ENCODE results near the gene TOM1L2.
"Not testable (repeated sequence)": the region's sequence is repeated elsewhere in the genome, so short reads cannot be mapped to it uniquely, and the experiment has no call there.

TOM1L2 gene

DNA sequence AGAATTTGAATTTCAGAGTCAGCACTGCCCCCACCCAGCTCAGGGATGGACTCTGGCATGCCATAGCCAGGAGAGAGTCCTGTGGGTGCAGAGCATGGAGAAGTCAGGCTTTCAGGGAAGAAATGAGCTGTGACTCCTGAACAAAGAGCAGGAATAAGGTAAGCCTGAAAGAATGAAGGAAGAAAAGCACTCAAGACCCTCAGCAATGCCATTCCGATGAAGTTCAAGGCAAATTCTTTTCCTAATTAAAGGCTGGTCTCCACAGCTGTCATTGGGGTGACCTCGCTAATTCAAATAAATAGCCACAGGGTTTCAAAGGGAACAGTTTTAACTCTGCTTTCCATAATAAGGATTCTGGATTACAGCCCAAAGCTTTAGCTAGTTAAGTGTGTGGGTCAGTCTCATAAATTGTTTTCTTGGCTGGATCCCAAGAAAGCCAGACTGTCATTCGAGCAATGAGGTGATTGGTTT is 31.7 kb downstream of the TOM1L2 start:
- DNase-seq = peak; percentile 9

DNA sequence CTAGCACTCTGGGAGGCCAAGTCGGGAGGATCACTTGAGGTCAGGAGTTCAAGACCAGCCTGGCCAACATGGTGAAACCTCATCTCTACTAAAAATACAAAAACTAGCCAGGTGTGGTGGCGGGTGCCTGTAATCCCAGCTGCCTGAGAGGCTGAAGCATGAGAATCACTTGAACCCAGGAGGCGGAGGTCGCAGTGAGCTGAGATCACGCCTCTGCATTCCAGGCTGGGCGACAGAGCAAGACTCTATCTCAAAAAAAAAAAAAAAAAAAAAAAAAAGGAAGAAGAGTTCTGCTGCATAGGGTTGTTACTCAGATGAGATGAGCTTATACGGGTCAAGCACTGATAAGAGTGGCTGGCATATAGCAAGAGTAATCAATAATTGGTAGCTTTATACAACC is 32.3 kb downstream of the TOM1L2 start:
- DNase-seq = not testable (repeated sequence)

DNA sequence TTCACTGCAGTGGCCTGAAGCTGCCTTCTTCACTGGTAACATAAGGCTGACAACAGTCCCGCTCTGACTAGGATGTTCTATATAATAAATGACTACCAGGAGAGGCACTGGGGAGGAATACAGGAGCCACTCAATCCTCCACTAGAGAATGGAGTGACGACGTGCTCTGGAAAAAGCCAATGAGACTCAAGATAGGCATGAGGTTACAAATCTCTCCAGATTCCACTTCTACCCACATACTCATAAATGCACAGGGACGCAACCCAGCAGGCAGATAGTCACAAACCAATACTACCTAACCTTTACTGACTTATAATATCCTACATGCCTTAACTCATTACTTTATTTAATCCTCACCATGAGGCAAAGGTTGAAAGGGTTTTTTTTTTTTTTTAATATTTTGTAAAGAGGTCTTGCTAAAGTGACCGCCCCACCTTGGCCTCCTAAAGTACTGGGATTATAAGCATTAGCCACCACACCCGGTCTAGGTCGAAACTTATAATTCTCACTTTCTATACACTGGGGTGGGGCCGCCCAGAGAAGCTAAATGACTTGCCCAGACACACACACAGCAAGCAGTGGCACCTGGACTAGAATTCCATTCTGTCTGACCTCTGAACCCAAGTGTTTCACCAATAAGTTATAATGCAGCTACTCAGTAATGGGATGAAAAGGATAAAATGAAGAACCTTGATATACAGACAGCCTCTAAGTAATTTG is 33.7 kb downstream of the TOM1L2 start:
- no peak for DNase-seq

DNA sequence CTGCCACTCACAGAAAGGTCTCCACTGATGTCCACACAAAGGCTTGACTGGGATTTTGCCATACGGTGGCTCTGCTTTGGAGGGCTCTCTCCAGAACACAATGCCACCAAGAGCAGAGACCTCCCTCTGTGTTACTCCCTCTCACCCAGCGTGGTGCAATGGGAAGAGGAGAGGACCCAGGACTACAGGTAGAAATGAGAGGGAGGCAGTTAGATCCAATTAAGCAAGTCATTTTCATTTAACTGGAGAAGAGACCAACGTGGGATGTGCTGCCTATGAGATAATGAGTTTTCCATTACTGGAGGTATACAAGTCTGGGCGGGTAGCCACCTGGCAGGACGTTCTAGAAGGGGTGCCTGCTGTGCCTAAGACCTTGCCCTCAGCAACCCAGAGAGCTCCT is 34.2 kb downstream of the TOM1L2 start:
- DNase-seq = no peak

DNA sequence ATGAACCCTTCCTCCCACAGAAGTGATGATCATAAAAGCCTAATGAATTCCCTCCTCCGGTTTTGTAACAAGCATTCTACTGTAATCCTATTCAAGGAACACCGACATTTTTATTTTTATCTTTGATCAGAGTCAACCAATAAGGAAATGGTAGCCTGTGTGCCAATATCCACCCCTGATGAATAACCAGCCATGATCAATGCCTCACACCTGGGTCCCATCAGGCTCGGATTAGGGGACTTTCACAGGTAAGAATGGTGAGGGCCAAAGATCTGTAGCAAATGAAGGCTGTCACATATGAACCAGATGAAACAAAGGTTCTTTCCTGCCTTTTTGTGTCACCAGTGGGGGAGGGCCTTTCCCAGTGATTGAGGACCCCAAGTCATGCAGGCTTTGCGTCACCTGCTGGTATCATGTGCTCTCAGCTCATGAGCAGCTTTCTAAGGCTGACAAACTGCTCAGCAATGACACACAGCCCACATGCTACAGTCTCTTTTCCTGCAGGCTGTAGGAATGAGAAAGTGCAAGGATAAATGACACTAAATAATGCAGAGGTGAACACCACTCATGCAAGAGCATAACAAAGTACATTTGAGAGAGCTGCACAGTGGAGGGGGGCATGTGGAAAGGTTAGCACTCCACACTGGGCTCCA is 34.9 kb downstream of the TOM1L2 start:
- DNase-seq = no peak

DNA sequence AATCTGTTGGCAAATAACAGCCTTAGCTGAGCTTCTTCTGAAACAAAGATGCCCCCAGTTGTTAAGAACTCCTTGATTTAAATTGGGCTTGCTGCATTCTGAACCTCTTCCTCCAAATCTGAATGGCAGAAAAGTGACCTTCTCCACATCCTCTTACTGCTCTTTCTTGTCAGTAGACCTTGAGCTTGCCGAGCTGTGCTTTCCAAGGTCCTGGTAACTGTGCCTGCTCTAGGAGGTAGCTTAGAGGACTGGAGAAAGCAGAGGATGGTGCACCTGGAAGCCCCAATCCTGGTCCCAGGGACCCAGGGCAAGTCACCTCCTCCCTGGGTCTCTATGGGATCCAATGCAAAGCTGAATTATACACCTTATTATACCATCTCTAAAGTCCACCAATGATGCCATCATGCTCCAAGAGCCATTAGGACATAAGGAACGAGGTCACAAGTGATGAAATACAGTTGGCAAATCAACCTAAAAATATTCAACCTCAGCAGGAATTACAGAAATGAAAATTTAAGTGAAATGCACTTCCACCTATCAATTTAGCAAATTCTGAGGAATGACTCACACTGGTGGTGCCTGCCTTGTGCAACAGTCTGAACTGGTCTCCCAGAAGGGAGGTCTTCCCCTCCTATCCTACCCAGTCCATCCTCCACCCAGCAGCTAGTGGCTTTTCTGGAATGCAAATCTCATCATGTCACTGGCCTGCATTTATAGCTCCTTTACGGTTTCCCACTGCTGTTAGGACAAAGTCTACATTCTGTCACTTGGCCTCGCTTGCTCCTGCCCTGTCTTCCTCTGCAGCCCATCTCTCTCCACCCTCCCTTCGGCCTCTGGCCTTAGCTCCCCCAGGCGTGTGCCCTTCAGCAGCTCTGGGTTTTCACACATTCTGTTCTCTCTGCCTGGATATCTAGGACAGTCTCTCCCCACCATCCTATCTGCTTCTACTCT is 36.6 kb downstream of the TOM1L2 start:
- no peak for DNase-seq

DNA sequence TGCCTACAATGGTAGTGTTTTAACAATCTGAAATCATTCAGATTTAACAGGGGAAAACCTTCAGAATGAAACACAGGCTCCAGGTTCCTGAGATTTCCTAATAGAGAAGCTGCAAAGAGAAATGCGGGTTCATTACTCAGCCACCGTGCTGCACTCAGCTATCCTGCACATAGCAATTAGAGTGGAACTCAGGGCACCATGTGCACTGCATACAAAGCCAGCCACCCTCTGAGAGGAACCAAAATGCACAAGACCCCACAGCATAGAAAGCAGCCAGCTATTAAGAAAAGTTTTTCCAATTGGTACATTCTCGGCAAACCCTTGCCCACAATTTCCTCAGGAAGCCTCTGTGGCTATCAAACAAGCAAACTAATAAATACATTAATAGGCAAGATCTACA is 37.4 kb downstream of the TOM1L2 start:
- no peak for DNase-seq

DNA sequence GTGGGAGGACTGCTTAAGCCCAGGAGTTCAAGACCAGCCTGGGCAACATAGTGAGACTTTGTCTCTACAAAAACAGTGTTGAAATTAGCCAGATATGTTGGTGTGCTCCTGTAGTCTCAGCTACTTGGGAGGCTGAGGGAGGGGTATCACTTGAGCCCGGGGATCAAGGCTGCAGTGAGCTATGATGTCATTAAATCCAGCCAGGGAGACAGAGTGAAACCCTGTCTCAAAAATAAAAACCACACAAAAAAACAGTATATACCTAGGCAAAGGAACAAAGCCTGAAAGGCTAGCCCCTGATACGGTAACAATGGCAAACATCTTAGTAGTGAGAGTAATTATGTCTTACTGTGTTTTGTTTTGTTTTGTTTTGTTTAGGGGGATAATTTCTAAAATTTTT is 38.0 kb downstream of the TOM1L2 start:
- DNase-seq = no peak

DNA sequence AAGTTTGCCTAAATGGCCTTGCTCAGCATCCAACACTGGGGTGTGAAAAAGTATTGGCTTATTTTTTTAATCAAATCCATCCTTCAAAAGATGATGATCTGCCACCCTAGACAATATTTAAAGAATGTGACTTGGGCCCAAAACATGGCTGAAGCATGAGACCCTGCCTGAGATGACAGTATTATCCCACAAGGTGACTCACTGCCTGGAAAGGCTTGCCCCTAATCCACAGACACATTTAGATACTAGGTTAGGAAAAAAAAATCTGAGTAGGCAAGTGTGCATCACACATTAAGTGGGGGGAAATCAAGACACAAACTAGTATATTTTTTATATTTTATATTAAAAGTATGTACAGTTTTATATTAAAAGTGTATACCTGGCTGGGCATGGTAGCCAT is 38.4 kb downstream of the TOM1L2 start:
- no peak for DNase-seq

DNA sequence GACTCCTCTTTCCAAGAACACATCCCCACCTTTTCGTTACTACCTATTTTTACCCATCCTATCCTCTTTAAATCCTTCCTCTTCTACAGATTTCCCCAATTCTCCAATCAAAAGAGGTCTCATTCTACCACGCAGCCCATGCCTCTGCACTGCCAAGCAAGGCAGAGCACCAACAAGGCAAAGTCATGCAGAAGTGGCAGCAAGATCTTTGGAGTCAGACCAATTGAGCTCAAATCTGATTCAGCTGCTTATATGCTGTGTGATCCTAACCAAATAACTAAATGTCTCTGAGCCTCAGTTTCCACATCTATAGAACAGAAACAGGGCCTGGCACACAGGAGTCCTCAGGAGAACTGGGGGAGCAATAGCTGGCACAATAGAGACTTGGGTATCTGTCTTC is 41.0 kb downstream of the TOM1L2 start:
- no peak for DNase-seq

DNA sequence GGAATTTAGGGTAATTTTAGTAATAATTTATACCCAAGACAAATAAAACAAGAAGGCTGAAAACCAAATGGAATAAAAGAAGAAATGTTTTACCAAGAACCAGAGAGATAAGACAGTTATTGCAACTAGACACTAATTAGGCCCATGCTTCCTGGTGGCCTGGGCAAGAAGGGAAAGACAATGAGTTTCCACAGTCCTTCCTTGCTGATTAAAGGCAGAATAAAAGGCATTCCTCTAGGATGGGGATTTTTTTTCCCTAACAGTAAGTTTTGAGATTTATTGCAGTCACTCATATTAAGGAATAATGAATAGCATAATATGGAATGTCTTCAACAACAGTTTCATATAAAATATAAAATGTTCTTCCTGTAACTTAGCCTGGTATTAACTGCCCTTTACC is 41.5 kb downstream of the TOM1L2 start:
- DNase-seq = no peak

DNA sequence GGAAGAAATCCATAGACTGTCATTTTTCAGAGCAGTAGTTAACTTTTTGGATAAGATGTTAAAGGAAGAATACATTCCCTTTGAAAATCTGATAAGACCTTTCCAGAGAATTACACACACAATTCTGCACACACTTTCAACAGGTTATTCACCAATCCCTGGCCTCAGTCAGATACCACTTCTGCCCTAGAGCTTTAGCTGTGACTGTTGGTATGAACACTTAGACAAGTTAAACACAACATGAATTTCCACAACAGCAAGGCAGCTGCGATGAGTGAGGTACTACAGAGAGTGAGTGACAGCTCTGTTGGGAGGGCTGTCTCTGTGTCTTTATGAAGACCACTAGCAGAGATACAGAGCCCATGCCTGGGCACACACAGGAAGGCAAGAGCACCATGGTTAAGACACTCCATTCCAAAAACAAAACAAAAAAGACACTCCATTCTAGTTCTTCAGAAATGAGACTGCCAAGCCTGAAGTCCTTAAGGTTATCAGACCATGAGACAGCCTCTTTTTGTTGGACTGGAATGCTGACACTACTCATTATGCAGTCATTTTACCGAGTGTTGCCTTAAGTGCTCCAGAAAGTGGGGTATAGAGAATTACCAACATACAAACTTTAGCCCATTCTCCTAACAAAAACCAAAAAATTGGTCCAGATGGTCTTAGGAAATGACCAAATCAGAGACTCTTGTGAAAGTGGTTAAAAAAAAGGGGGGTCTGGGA is 42.4 kb downstream of the TOM1L2 start:
- no peak for DNase-seq

DNA sequence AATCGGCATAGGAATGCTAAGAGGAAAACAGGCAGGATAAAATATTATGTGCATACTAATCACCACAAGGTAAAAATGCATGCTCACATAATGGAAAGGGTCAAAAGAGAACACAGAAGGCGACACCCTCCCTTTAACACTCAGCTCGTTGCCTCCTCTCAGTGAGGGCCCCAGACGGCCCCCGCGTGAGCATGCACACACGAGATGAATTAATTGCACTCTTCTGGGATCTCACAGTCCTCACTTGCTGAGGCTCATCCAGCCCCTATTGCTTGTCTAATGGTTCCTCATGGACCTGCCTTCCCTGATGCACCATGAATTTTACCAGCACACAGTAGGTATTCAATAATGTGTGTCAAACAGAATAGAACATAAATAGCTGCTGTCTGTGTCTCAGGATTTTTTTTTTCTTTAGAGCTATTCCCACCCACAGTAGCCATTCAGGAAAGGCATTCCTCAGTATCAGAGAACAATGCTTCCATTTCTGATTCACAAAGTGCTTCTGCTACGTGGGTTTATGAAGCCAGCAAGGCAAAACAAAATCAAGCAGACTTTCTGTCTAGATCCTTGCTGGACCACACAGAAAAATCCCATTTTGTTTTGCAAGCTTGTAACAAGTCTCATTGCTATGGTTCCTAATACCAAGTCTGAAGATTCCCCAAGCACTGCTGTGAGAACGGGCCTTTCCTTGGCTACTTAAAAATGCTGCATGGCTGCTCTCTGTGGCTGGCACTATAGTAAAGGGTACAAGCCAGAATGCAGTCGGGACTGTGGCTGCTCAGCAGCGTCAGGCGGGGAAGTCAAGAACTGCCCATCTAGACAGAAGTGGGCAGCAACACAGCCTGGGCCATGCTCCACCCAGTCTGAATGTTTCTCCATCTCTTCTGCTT is 43.6 kb downstream of the TOM1L2 start:
- DNase-seq = no peak

DNA sequence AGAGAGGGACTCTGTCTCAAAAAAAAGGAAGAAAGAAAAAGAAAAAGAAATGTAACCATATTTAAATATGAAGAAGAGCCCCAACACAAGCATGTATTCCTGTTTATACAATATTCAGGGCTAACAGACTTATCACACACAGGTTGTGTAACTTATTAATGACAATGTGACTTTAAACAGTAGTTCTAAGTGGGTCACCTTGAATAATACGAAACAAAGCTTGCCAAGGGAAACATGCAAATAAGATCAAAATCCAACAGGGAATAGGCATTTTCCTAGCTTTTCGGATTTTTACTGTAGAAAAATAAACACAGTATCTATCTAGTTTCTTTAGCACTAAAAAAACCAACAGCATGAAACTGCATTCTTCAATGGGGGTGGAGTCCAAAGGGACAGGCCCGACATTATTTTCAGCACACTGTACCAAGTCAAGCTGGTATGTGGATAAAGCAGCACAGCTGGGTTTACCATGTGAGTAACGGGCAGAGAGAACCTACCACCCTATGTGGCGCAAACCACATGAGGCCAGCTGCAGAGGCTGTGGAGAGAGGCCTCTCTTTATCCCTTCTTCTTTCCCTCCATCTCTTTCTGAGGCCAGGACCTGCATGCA is 45.3 kb downstream of the TOM1L2 start:
- no peak for DNase-seq

DNA sequence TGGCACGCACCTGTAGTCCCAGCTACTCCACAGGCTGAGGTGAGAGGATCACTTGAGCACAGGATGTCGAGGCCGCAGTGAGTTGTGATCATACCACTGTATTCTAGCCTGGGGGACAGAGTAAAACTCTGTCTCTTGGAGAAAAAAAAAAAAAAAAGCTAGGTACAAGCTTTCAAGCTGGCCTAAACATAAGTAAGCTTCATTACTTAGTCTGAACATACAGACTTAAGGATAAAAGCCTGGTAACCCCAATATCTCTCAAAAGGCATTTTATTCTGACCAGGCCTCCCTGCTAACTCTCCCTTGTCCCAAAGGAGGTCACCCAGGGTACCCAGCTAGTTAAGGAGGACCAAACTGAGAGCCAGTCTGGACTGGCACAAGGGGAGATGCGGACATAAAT is 46.2 kb downstream of the TOM1L2 start:
- DNase-seq = no peak

DNA sequence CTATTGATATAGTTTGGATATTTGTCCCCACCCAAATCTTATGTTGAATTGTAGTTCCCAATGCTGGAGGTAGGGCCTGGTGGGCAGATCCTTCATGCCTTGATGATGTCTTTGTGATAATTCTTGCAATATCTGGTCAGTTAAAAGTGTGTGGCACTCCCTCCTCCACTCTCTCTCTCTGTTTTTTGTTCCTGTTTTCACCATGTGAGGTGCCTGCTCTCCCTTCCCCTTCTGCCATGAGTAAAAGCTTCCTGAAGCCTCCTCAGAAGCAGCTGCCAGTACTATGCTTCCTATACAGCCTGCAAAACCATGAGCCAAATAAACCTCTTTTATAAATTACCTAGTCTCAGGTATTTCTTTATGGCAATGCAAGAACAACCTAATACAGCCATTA is 47.3 kb downstream of the TOM1L2 start:
- no peak for DNase-seq

DNA sequence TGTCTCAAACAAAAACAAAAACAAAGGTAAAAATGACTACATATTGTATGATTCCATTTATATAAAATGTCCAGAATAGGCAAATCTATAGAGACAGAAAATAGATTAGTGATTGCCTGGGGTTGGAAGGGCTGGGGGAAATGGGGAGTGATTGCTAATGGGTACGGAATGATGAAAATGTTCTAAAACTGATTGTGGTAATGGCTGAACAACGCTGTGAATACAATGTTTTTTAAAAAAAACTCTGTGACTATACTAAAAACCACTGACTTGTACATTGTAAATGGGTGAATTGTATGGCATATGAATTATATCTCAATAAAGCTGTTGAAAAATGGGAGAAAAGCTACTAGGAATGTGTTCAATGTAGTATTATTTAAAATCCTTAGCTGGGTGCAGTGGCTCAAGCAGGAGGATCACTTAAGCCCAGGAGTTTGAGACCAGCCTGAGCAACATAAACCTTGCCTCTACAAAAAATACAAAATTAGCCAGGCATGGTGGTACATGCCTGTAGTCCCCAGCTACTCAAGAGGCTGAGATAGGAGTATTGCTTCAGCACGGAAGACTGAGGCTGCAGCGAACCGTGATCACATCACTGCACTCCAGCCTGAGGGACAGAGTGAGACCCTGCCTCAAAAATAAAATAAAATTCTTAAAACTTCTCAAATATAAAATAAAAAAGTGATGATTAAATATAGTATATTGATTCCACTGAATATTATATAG is 47.9 kb downstream of the TOM1L2 start:
- DNase-seq = no peak

DNA sequence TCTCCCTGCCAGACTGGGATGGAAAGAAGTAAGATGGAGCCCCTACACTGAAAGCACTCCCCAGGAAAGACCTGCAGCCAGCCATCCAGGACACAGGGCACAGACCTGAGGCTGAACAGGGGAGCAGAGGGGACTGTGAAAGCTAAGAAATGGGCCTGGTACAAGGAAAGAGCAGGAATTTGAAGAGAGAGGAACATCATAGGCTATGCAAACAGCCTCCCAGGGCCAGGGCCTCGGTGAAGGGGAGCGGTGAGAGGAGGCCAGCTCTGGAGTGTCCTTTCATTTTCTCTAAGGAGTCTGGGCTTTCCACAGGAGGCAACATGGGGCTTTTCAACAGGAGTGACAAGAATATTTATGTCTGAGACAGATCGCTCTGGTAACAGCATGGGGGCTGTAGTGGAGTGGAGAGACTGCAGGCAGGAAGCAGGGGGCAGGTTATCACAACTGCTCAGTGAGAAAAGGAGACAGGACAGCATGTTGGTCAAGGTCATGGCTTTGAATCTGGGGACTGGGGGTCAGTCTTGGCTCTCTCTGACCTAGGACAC is 50.1 kb downstream of the TOM1L2 start:
- DNase-seq = no peak

DNA sequence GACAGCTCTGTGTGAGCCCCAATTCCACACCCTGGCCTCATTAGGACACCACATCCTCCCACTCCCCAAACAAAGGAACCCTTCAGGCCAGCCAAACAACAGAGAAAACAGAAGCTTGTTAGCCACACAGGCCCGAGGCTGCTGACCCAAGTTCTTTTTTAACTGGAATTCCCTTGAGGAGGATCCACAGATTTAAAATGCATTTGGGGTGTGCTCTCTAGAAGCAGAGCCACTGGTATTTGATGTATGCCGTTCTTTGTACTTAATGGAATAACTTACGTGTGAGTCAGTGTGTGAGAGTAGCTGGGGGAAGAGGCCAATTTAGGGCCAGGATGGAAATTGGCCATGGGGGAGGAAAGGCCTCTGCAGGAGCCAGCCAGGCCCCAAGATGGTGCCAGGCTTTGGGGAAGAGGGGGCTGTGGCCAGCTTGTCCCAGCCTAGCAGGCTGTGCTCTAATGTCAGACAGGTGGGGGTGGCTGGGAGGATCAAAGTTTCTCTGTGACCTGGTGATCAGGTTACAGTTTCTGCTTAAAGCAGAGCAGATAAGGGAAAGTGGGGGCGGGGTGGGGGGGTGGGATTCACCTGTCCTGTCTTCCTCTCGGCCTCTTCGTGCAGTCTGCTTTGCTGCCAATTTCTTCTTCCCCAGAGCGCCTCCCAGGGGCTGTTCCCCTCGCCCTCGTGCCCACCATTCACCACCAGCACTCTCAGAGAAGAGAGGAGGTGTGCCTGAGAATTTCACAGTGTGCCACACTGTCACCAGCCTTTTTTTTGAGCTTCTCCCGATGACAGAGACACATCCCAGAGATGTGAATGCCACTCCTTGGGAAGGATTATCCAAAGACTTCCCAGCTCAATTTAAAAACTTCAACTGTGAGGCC is 50.8 kb downstream of the TOM1L2 start:
- no peak for DNase-seq
